ENCODE results near the gene PSME1.

Gene PSME1

DNA sequence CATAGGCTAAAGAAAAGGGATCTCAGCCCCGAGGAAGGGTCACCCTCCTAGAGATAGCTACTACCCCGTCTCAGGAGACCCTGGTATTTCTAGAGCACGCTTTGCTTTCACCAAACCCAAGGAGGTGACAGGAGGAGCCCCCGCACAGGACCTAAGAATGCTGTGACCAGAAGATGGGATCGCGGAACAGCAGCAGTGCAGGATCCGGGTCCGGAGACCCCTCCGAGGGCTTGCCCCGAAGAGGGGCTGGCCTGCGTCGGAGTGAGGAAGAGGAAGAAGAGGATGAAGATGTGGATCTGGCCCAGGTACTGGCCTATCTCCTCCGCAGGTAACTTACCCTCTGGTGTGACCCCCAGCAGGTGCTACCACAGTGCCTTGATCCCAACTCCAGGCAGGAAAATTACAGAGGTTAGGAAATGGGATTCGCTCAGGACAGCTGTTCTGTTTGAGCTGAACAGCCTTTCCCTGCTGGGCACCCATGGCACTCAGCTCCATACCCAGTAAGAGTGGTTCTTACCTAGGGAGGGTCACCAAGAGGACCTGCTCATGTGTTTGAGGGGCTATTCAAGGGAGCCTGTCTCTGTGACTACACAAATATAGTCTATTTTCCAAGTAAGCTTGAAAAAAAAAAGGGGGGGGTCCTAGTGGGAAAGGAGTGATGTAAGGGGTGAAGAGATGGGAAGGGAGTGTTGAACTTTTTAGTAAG, 20.4 kb upstream of the PSME1 start:
- peaks cover 28% of the 10 kb centered on the region for H3K36me3 ChIP-seq (ENCODE audit: control insufficient read depth, insufficient read depth, low read length)
- no peaks in the 10 kb centered on the region for H3K27me3 ChIP-seq (replicated peaks; ENCODE audit: control insufficient read depth, insufficient read depth, low read length)
- H3K4me3 ChIP-seq (replicated peaks; ENCODE audit: low read depth, low read length), result peak overlapping the region; percentile 72
- DNase-seq (ENCODE audit: extremely low read depth, insufficient read length), result no peak
- TF ChIP-seq, protein P1, sequence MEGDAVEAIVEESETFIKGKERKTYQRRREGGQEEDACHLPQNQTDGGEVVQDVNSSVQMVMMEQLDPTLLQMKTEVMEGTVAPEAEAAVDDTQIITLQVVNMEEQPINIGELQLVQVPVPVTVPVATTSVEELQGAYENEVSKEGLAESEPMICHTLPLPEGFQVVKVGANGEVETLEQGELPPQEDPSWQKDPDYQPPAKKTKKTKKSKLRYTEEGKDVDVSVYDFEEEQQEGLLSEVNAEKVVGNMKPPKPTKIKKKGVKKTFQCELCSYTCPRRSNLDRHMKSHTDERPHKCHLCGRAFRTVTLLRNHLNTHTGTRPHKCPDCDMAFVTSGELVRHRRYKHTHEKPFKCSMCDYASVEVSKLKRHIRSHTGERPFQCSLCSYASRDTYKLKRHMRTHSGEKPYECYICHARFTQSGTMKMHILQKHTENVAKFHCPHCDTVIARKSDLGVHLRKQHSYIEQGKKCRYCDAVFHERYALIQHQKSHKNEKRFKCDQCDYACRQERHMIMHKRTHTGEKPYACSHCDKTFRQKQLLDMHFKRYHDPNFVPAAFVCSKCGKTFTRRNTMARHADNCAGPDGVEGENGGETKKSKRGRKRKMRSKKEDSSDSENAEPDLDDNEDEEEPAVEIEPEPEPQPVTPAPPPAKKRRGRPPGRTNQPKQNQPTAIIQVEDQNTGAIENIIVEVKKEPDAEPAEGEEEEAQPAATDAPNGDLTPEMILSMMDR (IDR thresholded peaks at IDR 0.05; ENCODE audit: insufficient read depth, low read length, poor library complexity, severe bottlenecking), result no peak

DNA sequence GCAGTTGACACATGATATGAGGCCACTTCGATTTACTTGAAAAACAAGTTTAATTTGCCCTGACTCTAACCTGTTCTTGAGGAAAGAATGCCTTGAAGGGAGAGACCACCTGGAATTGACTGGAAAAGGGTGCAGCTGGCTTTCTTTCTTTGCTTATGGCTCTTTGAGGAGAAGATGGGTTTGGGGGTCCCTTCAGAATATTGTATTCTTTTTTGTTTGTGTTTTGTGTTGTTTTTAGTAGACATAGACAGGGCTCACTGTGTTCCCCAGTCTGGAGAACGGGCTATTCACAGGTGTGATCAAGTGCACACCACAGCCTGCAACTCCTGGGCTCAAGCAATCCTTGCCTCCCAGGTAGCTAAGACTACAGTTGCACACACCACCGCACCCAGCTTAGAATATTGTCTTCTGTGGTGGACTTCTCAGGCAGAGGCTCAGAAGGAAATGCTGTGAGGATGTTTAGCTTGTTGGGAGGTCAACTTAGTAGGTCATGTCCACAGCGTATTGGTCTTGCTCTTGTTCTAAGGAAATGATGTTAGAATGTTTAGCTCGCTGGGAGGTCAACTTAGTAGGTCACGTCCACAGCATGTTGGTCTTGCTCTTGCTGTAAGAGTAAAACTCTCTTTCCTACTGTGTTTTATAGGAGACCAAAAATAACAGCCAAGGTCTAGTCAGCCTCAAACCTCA, 19.7 kb upstream of the PSME1 start:
- TF ChIP-seq, protein P1 (IDR thresholded peaks at IDR 0.05; ENCODE audit: insufficient read depth, low read length, poor library complexity, severe bottlenecking), result no peak
- Histone ChIP-seq H3K4me3 (replicated peaks; ENCODE audit: low read depth, low read length) (peak overlapping the region; percentile 72), H3K27me3 (replicated peaks; ENCODE audit: control insufficient read depth, insufficient read depth, low read length) (no peaks in the 10 kb centered on the region), H3K36me3 (ENCODE audit: control insufficient read depth, insufficient read depth, low read length) (peaks cover 34% of the 10 kb centered on the region)
- DNase-seq (ENCODE audit: extremely low read depth, insufficient read length), result no peak

DNA sequence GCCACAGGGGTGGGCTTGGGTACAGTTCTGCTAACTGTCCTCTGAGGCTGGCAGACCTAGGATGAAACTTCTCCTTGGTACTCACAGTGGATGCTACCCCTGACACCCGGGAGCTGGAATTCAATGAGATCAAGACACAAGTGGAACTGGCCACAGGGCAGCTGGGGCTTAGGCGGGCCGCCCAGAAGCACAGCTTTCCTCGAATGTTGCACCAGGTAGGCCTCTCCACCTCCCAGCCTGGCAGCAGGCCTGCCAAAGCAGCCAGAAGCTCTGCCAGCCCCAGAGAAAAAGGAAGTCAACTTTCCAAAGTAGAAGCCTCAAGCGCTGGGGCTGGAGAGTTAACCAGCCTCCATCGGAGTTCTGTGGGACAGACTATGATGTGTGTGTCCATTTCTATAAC, 18.8 kb upstream of the PSME1 start:
- no peaks in the 10 kb centered on the region for H3K27me3 ChIP-seq (replicated peaks; ENCODE audit: control insufficient read depth, insufficient read depth, low read length)
- no peak overlapping the region for H3K4me3 ChIP-seq (replicated peaks; ENCODE audit: low read depth, low read length)
- peaks cover 34% of the 10 kb centered on the region for H3K36me3 ChIP-seq (ENCODE audit: control insufficient read depth, insufficient read depth, low read length)
- no peak for DNase-seq (ENCODE audit: extremely low read depth, insufficient read length)
- TF ChIP-seq, protein P1 (IDR thresholded peaks at IDR 0.05; ENCODE audit: insufficient read depth, low read length, poor library complexity, severe bottlenecking), result no peak

DNA sequence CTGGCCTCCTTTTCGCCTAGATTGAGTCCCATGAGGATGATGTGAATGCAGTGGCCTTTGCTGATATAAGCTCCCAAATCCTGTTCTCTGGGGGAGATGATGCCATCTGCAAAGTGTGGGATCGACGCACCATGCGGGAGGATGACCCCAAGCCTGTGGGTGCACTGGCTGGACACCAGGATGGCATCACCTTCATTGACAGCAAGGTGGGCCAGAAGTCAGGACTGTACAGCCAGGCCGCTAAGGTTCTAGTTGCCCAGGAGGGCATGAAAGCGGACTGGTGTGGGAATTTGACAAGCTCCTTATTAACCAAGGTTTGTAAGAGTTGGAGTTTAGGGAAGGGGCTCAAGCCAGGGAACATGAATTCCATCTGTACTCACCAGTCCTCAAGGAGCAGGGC, 16.3 kb upstream of the PSME1 start:
- no peak for DNase-seq (ENCODE audit: extremely low read depth, insufficient read length)
- TF ChIP-seq, protein P1 (IDR thresholded peaks at IDR 0.05; ENCODE audit: insufficient read depth, low read length, poor library complexity, severe bottlenecking), result no peak
- Histone ChIP-seq H3K36me3 (ENCODE audit: control insufficient read depth, insufficient read depth, low read length) (peaks cover 41% of the 10 kb centered on the region), H3K27me3 (replicated peaks; ENCODE audit: control insufficient read depth, insufficient read depth, low read length) (no peaks in the 10 kb centered on the region), H3K4me3 (replicated peaks; ENCODE audit: low read depth, low read length) (no peak overlapping the region)

DNA sequence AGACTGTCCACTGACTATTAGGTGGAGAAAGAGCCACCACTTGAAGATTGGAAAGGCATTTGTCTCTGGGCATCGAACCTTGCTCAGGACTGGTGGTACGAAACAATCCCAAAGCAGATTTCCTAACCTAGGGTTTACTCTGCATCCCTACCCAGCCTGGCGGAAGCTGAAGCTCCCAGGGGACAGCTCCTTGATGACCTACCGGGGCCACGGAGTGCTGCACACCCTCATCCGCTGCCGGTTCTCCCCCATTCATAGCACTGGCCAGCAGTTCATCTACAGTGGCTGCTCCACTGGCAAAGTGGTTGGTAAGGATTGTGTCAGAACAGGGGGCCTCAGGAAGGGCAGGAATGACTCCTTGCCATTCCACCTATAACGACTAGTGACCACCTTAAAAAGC, 14.8 kb upstream of the PSME1 start:
- no peak for DNase-seq (ENCODE audit: extremely low read depth, insufficient read length)
- no peak overlapping the region for H3K4me3 ChIP-seq (replicated peaks; ENCODE audit: low read depth, low read length)
- H3K36me3 ChIP-seq (ENCODE audit: control insufficient read depth, insufficient read depth, low read length), result peaks cover 43% of the 10 kb centered on the region
- H3K27me3 ChIP-seq (replicated peaks; ENCODE audit: control insufficient read depth, insufficient read depth, low read length), result no peaks in the 10 kb centered on the region
- TF ChIP-seq, protein P1 (IDR thresholded peaks at IDR 0.05; ENCODE audit: insufficient read depth, low read length, poor library complexity, severe bottlenecking), result no peak

All from GM06990 (cell line).